Breast epithelium (tissue), 3 donors: ENCODE measurements around the gene SYNE1.

Experiments used
- CTCF ChIP-seq, 3 donors: fragments of 450-650 bp; IDR thresholded peaks; one replicate each; pipeline ENCODE4 v1.5.1; 2016 to 2017; ENCODE audit warnings: antibody characterized with exemption in 3 of 3, mild to moderate bottlenecking in 3 of 3, moderate library complexity in 3 of 3
- POLR2A ChIP-seq: fragments of 450-650 bp; IDR thresholded peaks from one replicate; pipeline ENCODE4 v1.6.1; 2016; ENCODE audit warnings: antibody characterized with exemption, mild to moderate bottlenecking, moderate library complexity

- TF ChIP-seq CTCF (IDR thresholded peaks at IDR 0.05), result no peak
- no peak for TF ChIP-seq POLR2A
Measured at GRCh38 chr6:152585236-152585635, 51.9 kb downstream of the SYNE1 start.
